DMS153 (cell line): ENCODE results near the gene PLXND1.

ENCODE experiments used
- DNase-seq: peaks from one replicate; lab custom pipeline; 2025; lab: John Stamatoyannopoulos, UW

PLXND1 gene

GRCh38 chr3:129628169-129628522 lies 21.7 kb upstream of the PLXND1 start:
- DNase-seq: no peak

- DNase-seq: peak; percentile 61
These were observed 21.1 kb upstream of the PLXND1 start for GRCh38 chr3:129627350-129628168.

- peak; percentile 73 for DNase-seq
These were observed 20.4 kb upstream of the PLXND1 start for GRCh38 chr3:129626744-129627349.

GRCh38 chr3:129625072-129625874 lies 18.8 kb upstream of the PLXND1 start:
- no peak for DNase-seq

- no peak for DNase-seq
These were observed 18.0 kb upstream of the PLXND1 start for GRCh38 chr3:129624347-129625071.

- peak; percentile 50 for DNase-seq
These were observed 17.1 kb upstream of the PLXND1 start for GRCh38 chr3:129623447-129624118.

GRCh38 chr3:129622933-129623332 lies 16.5 kb upstream of the PLXND1 start:
- no peak for DNase-seq

GRCh38 chr3:129622226-129622874 lies 15.9 kb upstream of the PLXND1 start:
- no peak for DNase-seq

- no peak for DNase-seq
These were observed 15.2 kb upstream of the PLXND1 start for GRCh38 chr3:129621626-129622225.

GRCh38 chr3:129620828-129621559 lies 14.5 kb upstream of the PLXND1 start:
- no peak for DNase-seq

GRCh38 chr3:129619726-129620162 lies 13.3 kb upstream of the PLXND1 start:
- no peak for DNase-seq

GRCh38 chr3:129618901-129619671 lies 12.6 kb upstream of the PLXND1 start:
- no peak for DNase-seq

GRCh38 chr3:129618186-129618820 lies 11.8 kb upstream of the PLXND1 start:
- DNase-seq: no peak

GRCh38 chr3:129617381-129618185 lies 11.1 kb upstream of the PLXND1 start:
- DNase-seq: no peak

- DNase-seq: no peak
These were observed 10.2 kb upstream of the PLXND1 start for GRCh38 chr3:129616713-129617112.

- no peak for DNase-seq
These were observed 9.8 kb upstream of the PLXND1 start for GRCh38 chr3:129616291-129616690.

- DNase-seq: no peak
These were observed 9.3 kb upstream of the PLXND1 start for GRCh38 chr3:129615751-129616281.
